ENCODE data around the gene SPCS2. TPM values are rescaled to one million over a fixed set of nuclear protein-coding genes. Genes with fewer than 3 reads are reported as not detected.

SPCS2 gene
- total RNA-seq, 1 donor from 2014 or later, result 112 TPM

- Mint-ChIP-seq H3K27ac (ENCODE audit: unreplicated experiment) (no peak overlapping the region), H3K27me3 (ENCODE audit: unreplicated experiment) (no peaks in the 10 kb centered on the region), H3K36me3 (ENCODE audit: unreplicated experiment) (no peaks in the 10 kb centered on the region), H3K4me1 (ENCODE audit: low read depth, unreplicated experiment) (peaks cover 3% of the 10 kb centered on the region), H3K9me3 (ENCODE audit: unreplicated experiment) (no peaks in the 10 kb centered on the region), H3K4me3 (ENCODE audit: unreplicated experiment) (no peak overlapping the region)
- TF ChIP-seq CTCF (IDR thresholded peaks at IDR 0.05; ENCODE audit: partially characterized antibody, unreplicated experiment), result no peak
- DNase-seq, result no peak
These were observed 41.9 kb downstream of the SPCS2 start for GRCh38 chr11:74990941-74991340.

- Mint-ChIP-seq H3K4me3 (ENCODE audit: unreplicated experiment) (no peak overlapping the region), H3K36me3 (ENCODE audit: unreplicated experiment) (no peaks in the 10 kb centered on the region), H3K9me3 (ENCODE audit: unreplicated experiment) (no peaks in the 10 kb centered on the region), H3K27ac (ENCODE audit: unreplicated experiment) (no peak overlapping the region), H3K4me1 (ENCODE audit: low read depth, unreplicated experiment) (peaks cover 3% of the 10 kb centered on the region), H3K27me3 (ENCODE audit: unreplicated experiment) (no peaks in the 10 kb centered on the region)
- DNase-seq, result no peak
- no peak for TF ChIP-seq CTCF (IDR thresholded peaks at IDR 0.05; ENCODE audit: partially characterized antibody, unreplicated experiment)
These were observed 43.8 kb downstream of the SPCS2 start for GRCh38 chr11:74992852-74993251.

- Mint-ChIP-seq H3K9me3 (ENCODE audit: unreplicated experiment) (no peaks in the 10 kb centered on the region), H3K4me3 (ENCODE audit: unreplicated experiment) (no peak overlapping the region), H3K27me3 (ENCODE audit: unreplicated experiment) (no peaks in the 10 kb centered on the region), H3K27ac (ENCODE audit: unreplicated experiment) (no peak overlapping the region), H3K4me1 (ENCODE audit: low read depth, unreplicated experiment) (no peaks in the 10 kb centered on the region), H3K36me3 (ENCODE audit: unreplicated experiment) (no peaks in the 10 kb centered on the region)
- DNase-seq, result no peak
- no peak for TF ChIP-seq CTCF (IDR thresholded peaks at IDR 0.05; ENCODE audit: partially characterized antibody, unreplicated experiment)
These were observed 51.9 kb downstream of the SPCS2 start for GRCh38 chr11:75000975-75001354.

- Mint-ChIP-seq H3K9me3 (ENCODE audit: unreplicated experiment) (no peaks in the 10 kb centered on the region), H3K36me3 (ENCODE audit: unreplicated experiment) (no peaks in the 10 kb centered on the region), H3K4me1 (ENCODE audit: low read depth, unreplicated experiment) (no peaks in the 10 kb centered on the region), H3K27me3 (ENCODE audit: unreplicated experiment) (no peaks in the 10 kb centered on the region), H3K27ac (ENCODE audit: unreplicated experiment) (no peak overlapping the region), H3K4me3 (ENCODE audit: unreplicated experiment) (no peak overlapping the region)
- DNase-seq, result no peak
- TF ChIP-seq CTCF (IDR thresholded peaks at IDR 0.05; ENCODE audit: partially characterized antibody, unreplicated experiment), result no peak
These were observed 52.6 kb downstream of the SPCS2 start for GRCh38 chr11:75001686-75002085.

- Mint-ChIP-seq H3K4me3 (ENCODE audit: unreplicated experiment) (no peak overlapping the region), H3K27ac (ENCODE audit: unreplicated experiment) (no peak overlapping the region), H3K36me3 (ENCODE audit: unreplicated experiment) (peaks cover 4% of the 10 kb centered on the region), H3K27me3 (ENCODE audit: unreplicated experiment) (no peaks in the 10 kb centered on the region), H3K4me1 (ENCODE audit: low read depth, unreplicated experiment) (no peaks in the 10 kb centered on the region), H3K9me3 (ENCODE audit: unreplicated experiment) (no peaks in the 10 kb centered on the region)
- TF ChIP-seq CTCF (IDR thresholded peaks at IDR 0.05; ENCODE audit: partially characterized antibody, unreplicated experiment), result no peak
- DNase-seq, result no peak
These were observed 53.5 kb downstream of the SPCS2 start for GRCh38 chr11:75002516-75002915.

All from glutamatergic neuron (in vitro differentiated cells).